HCT116 (cell line): Measurements from ENCODE around the gene NSMCE4A. TPM values are rescaled to one million over a fixed set of nuclear protein-coding genes. Genes with fewer than 3 reads are reported as not detected.

Experiments
- CBX3 ChIP-seq: IDR thresholded peaks from 2 replicates; pipeline ENCODE4 v1.6.1; 2012; ENCODE audit warnings: low read depth
- CEBPB ChIP-seq: IDR thresholded peaks from 2 replicates; pipeline ENCODE4 v1.6.1; 2012; ENCODE audit warnings: low read depth
- EGR1 ChIP-seq: IDR thresholded peaks from 2 replicates; pipeline ENCODE4 v1.6.1; 2012; ENCODE audit warnings: low read depth
- EZH2phosphoT487 ChIP-seq: fragments of 200-600 bp; IDR thresholded peaks from 2 replicates; pipeline ENCODE4 v1.6.1; 2018; ENCODE audit warnings: antibody characterized with exemption, borderline replicate concordance
- JUND ChIP-seq: IDR thresholded peaks from 2 replicates; pipeline ENCODE4 v1.6.1; 2012
- SRF ChIP-seq: IDR thresholded peaks from 2 replicates; pipeline ENCODE4 v1.6.1; 2012; ENCODE audit warnings: low read depth
- TCF7L2 ChIP-seq: IDR thresholded peaks from 2 replicates; pipeline ENCODE4 v1.7.0; 2011; ENCODE audit warnings: borderline replicate concordance, inconsistent platforms; ENCODE audit not compliant: insufficient read depth, insufficient read length; ENCODE audit errors: extremely low read depth
- ZFX ChIP-seq: fragments of 450-650 bp; IDR thresholded peaks from 2 replicates; pipeline ENCODE4 v1.6.1; 2017
- ZNF274 ChIP-seq: fragments of 200-500 bp; sonication (Bioruptor generic); IDR thresholded peaks from 2 replicates; pipeline ENCODE4 v1.6.1; 2014; ENCODE audit warnings: mild to moderate bottlenecking, low read depth, low read length, inconsistent platforms
- total RNA-seq: library from RNA; stranded (reverse); gene quantifications from one replicate; pipeline ENCODE4 v1.2.1, GENCODE V29; 2021; ENCODE audit not compliant: unreplicated experiment
- TF ChIP-seq, protein P1 (sequence below): IDR thresholded peaks from 2 replicates; pipeline ENCODE4 v1.6.1; 2012; ENCODE audit warnings: low read depth
- TF ChIP-seq, protein P2 (sequence below): IDR thresholded peaks from 2 replicates; pipeline ENCODE4 v1.6.1; 2012

NSMCE4A gene
- total RNA-seq, 1 experiment from 2014 or later = 70.6 TPM

DNA sequence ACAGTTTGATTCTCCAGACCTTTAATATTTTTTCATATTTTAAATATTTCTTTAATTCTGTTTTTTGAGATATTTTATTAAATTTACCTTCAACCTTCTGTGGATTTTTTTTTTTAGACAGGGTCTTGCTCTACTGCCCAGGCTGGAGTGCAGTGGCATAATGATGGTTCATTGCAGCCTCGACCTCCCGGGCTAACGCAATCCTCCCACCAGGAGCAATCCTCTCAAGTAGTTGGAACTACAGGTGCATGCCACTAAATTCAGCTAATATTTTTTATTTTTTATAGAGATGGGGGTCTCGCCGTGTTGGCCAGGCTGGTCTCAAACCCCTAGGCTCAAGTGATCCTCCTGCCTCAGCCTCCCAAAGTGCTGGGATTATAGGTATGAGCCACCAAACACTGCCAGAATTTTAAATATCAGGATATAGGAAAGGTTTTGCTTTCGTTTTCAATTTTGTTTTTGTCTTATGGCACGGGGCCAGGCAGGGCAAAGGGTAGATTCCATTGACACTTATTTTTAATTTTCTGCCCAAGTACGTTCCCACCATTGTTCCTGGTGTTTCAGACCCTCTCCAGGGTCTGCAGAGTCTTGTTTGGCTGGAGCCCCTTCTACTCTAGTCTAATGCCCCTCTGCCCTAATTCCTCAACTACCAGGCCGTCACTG is 15.1 kb upstream of the NSMCE4A start (continued):
- TF ChIP-seq TCF7L2 = no peak
- no peak for TF ChIP-seq JUND
- no peak for TF ChIP-seq EGR1
- no peak for TF ChIP-seq ZNF274
- TF ChIP-seq EZH2phosphoT487 = no peak
- TF ChIP-seq, protein P1, sequence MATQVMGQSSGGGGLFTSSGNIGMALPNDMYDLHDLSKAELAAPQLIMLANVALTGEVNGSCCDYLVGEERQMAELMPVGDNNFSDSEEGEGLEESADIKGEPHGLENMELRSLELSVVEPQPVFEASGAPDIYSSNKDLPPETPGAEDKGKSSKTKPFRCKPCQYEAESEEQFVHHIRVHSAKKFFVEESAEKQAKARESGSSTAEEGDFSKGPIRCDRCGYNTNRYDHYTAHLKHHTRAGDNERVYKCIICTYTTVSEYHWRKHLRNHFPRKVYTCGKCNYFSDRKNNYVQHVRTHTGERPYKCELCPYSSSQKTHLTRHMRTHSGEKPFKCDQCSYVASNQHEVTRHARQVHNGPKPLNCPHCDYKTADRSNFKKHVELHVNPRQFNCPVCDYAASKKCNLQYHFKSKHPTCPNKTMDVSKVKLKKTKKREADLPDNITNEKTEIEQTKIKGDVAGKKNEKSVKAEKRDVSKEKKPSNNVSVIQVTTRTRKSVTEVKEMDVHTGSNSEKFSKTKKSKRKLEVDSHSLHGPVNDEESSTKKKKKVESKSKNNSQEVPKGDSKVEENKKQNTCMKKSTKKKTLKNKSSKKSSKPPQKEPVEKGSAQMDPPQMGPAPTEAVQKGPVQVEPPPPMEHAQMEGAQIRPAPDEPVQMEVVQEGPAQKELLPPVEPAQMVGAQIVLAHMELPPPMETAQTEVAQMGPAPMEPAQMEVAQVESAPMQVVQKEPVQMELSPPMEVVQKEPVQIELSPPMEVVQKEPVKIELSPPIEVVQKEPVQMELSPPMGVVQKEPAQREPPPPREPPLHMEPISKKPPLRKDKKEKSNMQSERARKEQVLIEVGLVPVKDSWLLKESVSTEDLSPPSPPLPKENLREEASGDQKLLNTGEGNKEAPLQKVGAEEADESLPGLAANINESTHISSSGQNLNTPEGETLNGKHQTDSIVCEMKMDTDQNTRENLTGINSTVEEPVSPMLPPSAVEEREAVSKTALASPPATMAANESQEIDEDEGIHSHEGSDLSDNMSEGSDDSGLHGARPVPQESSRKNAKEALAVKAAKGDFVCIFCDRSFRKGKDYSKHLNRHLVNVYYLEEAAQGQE = no peak
- no peak for TF ChIP-seq ZFX
- TF ChIP-seq, protein P2, sequence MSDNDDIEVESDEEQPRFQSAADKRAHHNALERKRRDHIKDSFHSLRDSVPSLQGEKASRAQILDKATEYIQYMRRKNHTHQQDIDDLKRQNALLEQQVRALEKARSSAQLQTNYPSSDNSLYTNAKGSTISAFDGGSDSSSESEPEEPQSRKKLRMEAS = no peak
- TF ChIP-seq CEBPB = no peak
- no peak for TF ChIP-seq CBX3
- TF ChIP-seq SRF = no peak
- TF ChIP-seq, all 23 proteins: peak for 0
